HG03342 (cell line): ENCODE data around the gene FAM240A.
"Not testable (repeated sequence)": the region's sequence is repeated elsewhere in the genome, so short reads cannot be mapped to it uniquely, and the experiment has no call there.

Experiments used
- ATAC-seq: cut with Tn5 transposase; IDR thresholded peaks from one replicate; pipeline ENCODE4 v1.9.1; 2021; ENCODE audit warnings: mild to moderate bottlenecking, moderate library complexity; ENCODE audit not compliant: unreplicated experiment

The FAM240A gene

GRCh38 chr3:46586738-46587246, 25.5 kb upstream of the FAM240A start:
- no peak for ATAC-seq

- ATAC-seq: not testable (repeated sequence)
Measured at GRCh38 chr3:46587268-46587667, 25.1 kb upstream of the FAM240A start.

- no peak for ATAC-seq
Measured at GRCh38 chr3:46593274-46593862, 19.0 kb upstream of the FAM240A start.

GRCh38 chr3:46593979-46594378, 18.3 kb upstream of the FAM240A start:
- ATAC-seq: no peak

- no peak for ATAC-seq
Measured at GRCh38 chr3:46594723-46595122, 17.6 kb upstream of the FAM240A start.

- no peak for ATAC-seq
Measured at GRCh38 chr3:46595819-46596314, 16.5 kb upstream of the FAM240A start.

GRCh38 chr3:46599590-46599989, 12.7 kb upstream of the FAM240A start:
- ATAC-seq: no peak

GRCh38 chr3:46603446-46604046, 8.8 kb upstream of the FAM240A start:
- ATAC-seq: no peak

- no peak for ATAC-seq
Measured at GRCh38 chr3:46604127-46604526, 8.2 kb upstream of the FAM240A start.

- no peak for ATAC-seq
Measured at GRCh38 chr3:46607603-46608028, 4.7 kb upstream of the FAM240A start.

- ATAC-seq: no peak
Measured at GRCh38 chr3:46609212-46609721, 3.1 kb upstream of the FAM240A start.

- no peak for ATAC-seq
Measured at GRCh38 chr3:46609944-46610722, 2.2 kb upstream of the FAM240A start.

- no peak for ATAC-seq
Measured at GRCh38 chr3:46613313-46614005, 1.1 kb downstream of the FAM240A start.

GRCh38 chr3:46614431-46614830, 2.1 kb downstream of the FAM240A start:
- ATAC-seq: no peak

- ATAC-seq: no peak
Measured at GRCh38 chr3:46615050-46615775, 2.9 kb downstream of the FAM240A start.

- ATAC-seq: no peak
Measured at GRCh38 chr3:46615976-46616375, 3.7 kb downstream of the FAM240A start.

GRCh38 chr3:46617941-46618340, 5.6 kb downstream of the FAM240A start:
- no peak for ATAC-seq

- ATAC-seq: no peak
Measured at GRCh38 chr3:46619845-46620778, 7.8 kb downstream of the FAM240A start.

- no peak for ATAC-seq
Measured at GRCh38 chr3:46624533-46624932, 12.2 kb downstream of the FAM240A start.
